Hepatocyte (in vitro differentiated cells): ENCODE results near the gene SUMF2. TPM values are rescaled to one million over a fixed set of nuclear protein-coding genes. Genes with fewer than 3 reads are reported as not detected.
A peak's percentile ranks its signal among the peaks of the same experiment; 100 is the strongest.
"Not testable (repeated sequence)": the region's sequence is repeated elsewhere in the genome, so short reads cannot be mapped to it uniquely, and the experiment has no call there.

ENCODE experiments used
- DNase-seq: peaks from one replicate; pipeline ENCODE4 v3.0.0-alpha.2; 2016; ENCODE audit warnings: low spot score
- H2AFZ ChIP-seq: fragments of 200-600 bp; sonication (generic); 2 replicates; pipeline ENCODE4 v1.6.0; 2016; ENCODE audit warnings: antibody characterized with exemption, mild to moderate bottlenecking
- H3K27ac ChIP-seq: fragments of 200-600 bp; sonication (generic); 2 replicates; pipeline ENCODE4 v1.5.1; 2016; ENCODE audit warnings: mild to moderate bottlenecking
- H3K27me3 ChIP-seq: fragments of 200-600 bp; sonication (generic); 2 replicates; pipeline ENCODE4 v1.6.1; 2016
- H3K36me3 ChIP-seq: fragments of 200-600 bp; sonication (generic); replicated peaks from 2 replicates; pipeline ENCODE4 v1.5.1; 2016; ENCODE audit warnings: low read depth; ENCODE audit not compliant: insufficient read depth
- H3K4me1 ChIP-seq: fragments of 200-600 bp; sonication (generic); 2 replicates; pipeline ENCODE4 v1.5.1; 2016; ENCODE audit warnings: mild to moderate bottlenecking, moderate library complexity; ENCODE audit not compliant: insufficient read depth
- H3K4me2 ChIP-seq: fragments of 200-600 bp; sonication (generic); 2 replicates; pipeline ENCODE4 v1.6.0; 2016
- H3K4me3 ChIP-seq: fragments of 200-600 bp; sonication (generic); 2 replicates; pipeline ENCODE4 v1.5.1; 2016; ENCODE audit warnings: mild to moderate bottlenecking
- H3K79me2 ChIP-seq: fragments of 200-600 bp; sonication (generic); 2 replicates; pipeline ENCODE4 v1.6.0; 2017; ENCODE audit warnings: mild to moderate bottlenecking
- H3K9me2 ChIP-seq: fragments of 200-600 bp; sonication (generic); replicated peaks from 2 replicates; pipeline ENCODE4 v1.6.0; 2017; ENCODE audit warnings: mild to moderate bottlenecking; ENCODE audit not compliant: insufficient read depth
- H3K9me3 ChIP-seq: fragments of 200-600 bp; sonication (generic); 2 replicates; pipeline ENCODE4 v1.5.1; 2016; ENCODE audit warnings: low read depth, mild to moderate bottlenecking
- H4K20me1 ChIP-seq: fragments of 200-600 bp; sonication (generic); 2 replicates; pipeline ENCODE4 v1.6.0; 2016; ENCODE audit warnings: mild to moderate bottlenecking; ENCODE audit not compliant: insufficient read depth, poor library complexity, severe bottlenecking
- EZH2 ChIP-seq: fragments of 200-600 bp; sonication (generic); IDR thresholded peaks from 2 replicates; pipeline ENCODE4 v1.6.1; 2016; ENCODE audit warnings: antibody characterized with exemption, mild to moderate bottlenecking, borderline replicate concordance
- EZH2phosphoT487 ChIP-seq: fragments of 200-600 bp; sonication (generic); IDR thresholded peaks from one replicate; pipeline ENCODE4 v1.6.1; 2018; ENCODE audit warnings: antibody characterized with exemption, mild to moderate bottlenecking, low read depth, moderate library complexity; ENCODE audit not compliant: unreplicated experiment, severe bottlenecking
- WGBS: methylation state at CpG from one replicate; pipeline ENCODE4 v1.1.6; 2016; ENCODE audit warnings: low lambda C conversion rate; ENCODE audit errors: missing lambda C conversion rate; 5-methylcytosine and 5-hydroxymethylcytosine counted together
- polyA plus RNA-seq: library from polyadenylated mRNA; unstranded; fragments of >200 nt; fragmentation: Nextera tagmentation; extraction: Ambion mirVana; gene quantifications from 2 replicates; pipeline ENCODE4 v1.2.1, GENCODE V29; 2016
- total RNA-seq: library from RNA; depleted of rRNA; stranded (reverse); fragments of >200 nt; gene quantifications from 2 replicates; pipeline ENCODE4 v1.2.3, GENCODE V29; 2014
- TF ChIP-seq, protein P1 (sequence below): fragments of 200-600 bp; sonication (generic); IDR thresholded peaks from 2 replicates; pipeline ENCODE4 v1.5.1; 2016; ENCODE audit warnings: antibody characterized with exemption, mild to moderate bottlenecking; ENCODE audit not compliant: poor library complexity

SUMF2 gene
- total and polyA plus RNA-seq, 2 experiments from 2014 or later, result 161 to 181 TPM

DNA sequence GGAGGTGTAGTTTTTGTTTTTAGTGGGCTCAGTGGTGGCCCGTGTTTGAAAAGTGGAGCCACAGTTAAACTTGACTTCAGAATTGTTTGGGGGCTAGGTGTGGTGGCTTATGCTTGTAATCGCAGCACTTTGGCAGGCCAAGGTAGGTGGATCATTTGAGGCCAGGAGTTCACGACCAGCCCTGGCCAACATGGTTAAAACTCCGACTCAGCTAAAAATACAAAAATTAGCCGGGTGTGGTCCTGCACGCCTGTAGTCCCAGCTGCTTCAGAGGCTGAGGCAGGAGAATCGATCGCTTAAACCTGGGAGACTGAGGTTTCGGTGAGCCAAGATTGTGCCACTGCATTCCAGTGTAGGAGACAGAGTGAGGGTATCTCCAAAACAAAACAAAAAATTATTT is 10.7 kb upstream of the SUMF2 start:
- Histone ChIP-seq H2AFZ (no peak overlapping the region), H3K79me2 (peaks cover 70% of the 10 kb centered on the region), H4K20me1 (no peaks in the 10 kb centered on the region), H3K27me3 (no peaks in the 10 kb centered on the region), H3K36me3 (peaks cover 10% of the 10 kb centered on the region), H3K9me2 (no peaks in the 10 kb centered on the region), H3K27ac (peak overlapping the region; percentile 96), H3K4me1 (peaks cover 21% of the 10 kb centered on the region), H3K4me2 (peak overlapping the region; percentile 90), H3K4me3 (no peak overlapping the region), H3K9me3 (no peaks in the 10 kb centered on the region)
- WGBS, result 87% methylated on average over 9 of the region's 9 CpGs
- no peak for DNase-seq
- TF ChIP-seq EZH2 (no peak), EZH2phosphoT487 (no peak)
- TF ChIP-seq, protein P1, sequence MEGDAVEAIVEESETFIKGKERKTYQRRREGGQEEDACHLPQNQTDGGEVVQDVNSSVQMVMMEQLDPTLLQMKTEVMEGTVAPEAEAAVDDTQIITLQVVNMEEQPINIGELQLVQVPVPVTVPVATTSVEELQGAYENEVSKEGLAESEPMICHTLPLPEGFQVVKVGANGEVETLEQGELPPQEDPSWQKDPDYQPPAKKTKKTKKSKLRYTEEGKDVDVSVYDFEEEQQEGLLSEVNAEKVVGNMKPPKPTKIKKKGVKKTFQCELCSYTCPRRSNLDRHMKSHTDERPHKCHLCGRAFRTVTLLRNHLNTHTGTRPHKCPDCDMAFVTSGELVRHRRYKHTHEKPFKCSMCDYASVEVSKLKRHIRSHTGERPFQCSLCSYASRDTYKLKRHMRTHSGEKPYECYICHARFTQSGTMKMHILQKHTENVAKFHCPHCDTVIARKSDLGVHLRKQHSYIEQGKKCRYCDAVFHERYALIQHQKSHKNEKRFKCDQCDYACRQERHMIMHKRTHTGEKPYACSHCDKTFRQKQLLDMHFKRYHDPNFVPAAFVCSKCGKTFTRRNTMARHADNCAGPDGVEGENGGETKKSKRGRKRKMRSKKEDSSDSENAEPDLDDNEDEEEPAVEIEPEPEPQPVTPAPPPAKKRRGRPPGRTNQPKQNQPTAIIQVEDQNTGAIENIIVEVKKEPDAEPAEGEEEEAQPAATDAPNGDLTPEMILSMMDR, result no peak

GRCh38 chr7:56053993-56054392 is 10.1 kb upstream of the SUMF2 start:
- no peak for DNase-seq
- peaks cover 70% of the 10 kb centered on the region for H3K79me2 ChIP-seq
- peak overlapping the region; percentile 90 for H3K4me2 ChIP-seq
- H3K27me3 ChIP-seq, result no peaks in the 10 kb centered on the region
- peaks cover 17% of the 10 kb centered on the region for H3K4me1 ChIP-seq
- no peak overlapping the region for H2AFZ ChIP-seq
- no peaks in the 10 kb centered on the region for H3K9me3 ChIP-seq
- WGBS, result 91% methylated on average over 2 of the region's 2 CpGs
- H3K4me3 ChIP-seq, result no peak overlapping the region
- H3K9me2 ChIP-seq, result no peaks in the 10 kb centered on the region
- no peak for TF ChIP-seq EZH2phosphoT487
- TF ChIP-seq, protein P1, result no peak
- H3K27ac ChIP-seq, result no peak overlapping the region
- peaks cover 10% of the 10 kb centered on the region for H3K36me3 ChIP-seq
- no peaks in the 10 kb centered on the region for H4K20me1 ChIP-seq

DNA sequence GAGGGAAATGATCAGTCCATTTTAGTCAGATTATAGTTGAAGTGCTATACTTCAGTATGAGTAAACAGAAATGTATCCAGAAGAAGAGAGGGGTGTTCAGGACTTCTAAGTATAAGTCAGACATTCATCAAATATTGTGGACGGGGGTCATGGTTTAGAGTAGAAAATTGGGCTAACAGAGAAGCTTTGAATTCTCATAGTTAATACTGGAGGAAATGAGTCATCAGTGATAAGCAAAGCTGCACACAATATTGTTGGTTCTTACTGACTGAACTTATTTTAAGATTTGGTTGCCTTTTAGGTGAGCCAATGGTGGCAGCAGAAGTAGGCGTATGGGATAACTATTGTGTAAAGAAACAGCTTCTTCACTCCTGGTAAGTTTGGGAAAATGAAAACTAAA is 1.7 kb upstream of the SUMF2 start:
- no peak for DNase-seq
- TF ChIP-seq EZH2phosphoT487 (no peak), EZH2 (no peak)
- TF ChIP-seq, protein P1, result no peak
- Histone ChIP-seq H3K36me3 (peaks cover 6% of the 10 kb centered on the region), H2AFZ (no peak overlapping the region), H3K4me2 (peak overlapping the region; percentile 21), H4K20me1 (no peaks in the 10 kb centered on the region), H3K4me1 (peaks cover 7% of the 10 kb centered on the region), H3K9me2 (no peaks in the 10 kb centered on the region), H3K9me3 (no peaks in the 10 kb centered on the region), H3K27me3 (no peaks in the 10 kb centered on the region), H3K4me3 (no peak overlapping the region), H3K79me2 (peaks cover 21% of the 10 kb centered on the region), H3K27ac (peak overlapping the region; percentile 93)
- 68% methylated on average over 2 of the region's 2 CpGs for WGBS

DNA sequence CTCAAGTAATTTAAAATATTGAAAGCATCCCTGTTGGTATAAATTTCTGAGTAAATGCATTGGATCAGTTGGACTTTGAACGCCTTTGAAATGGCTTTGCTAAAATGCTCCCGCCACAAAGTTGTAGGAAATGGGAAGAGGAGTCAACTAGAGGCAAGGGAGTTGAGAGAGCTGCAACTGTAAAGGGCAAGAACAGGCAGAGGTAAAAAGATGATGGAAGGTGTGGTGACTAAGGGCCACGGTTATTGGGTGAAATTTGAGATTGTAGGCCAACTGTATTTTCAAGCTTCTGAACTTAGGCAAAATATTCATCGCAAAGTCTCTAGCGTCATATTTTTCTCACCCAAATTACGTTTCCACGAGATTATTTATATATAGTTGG is 595 bp upstream of the SUMF2 start:
- Histone ChIP-seq H3K79me2 (peaks cover 19% of the 10 kb centered on the region), H3K27me3 (no peaks in the 10 kb centered on the region), H3K9me2 (no peaks in the 10 kb centered on the region), H3K36me3 (no peaks in the 10 kb centered on the region), H4K20me1 (no peaks in the 10 kb centered on the region), H3K27ac (peak overlapping the region; percentile 93), H3K4me1 (peaks cover 7% of the 10 kb centered on the region), H3K4me3 (no peak overlapping the region), H3K4me2 (peak overlapping the region; percentile 83), H2AFZ (peak overlapping the region; percentile 18), H3K9me3 (no peaks in the 10 kb centered on the region)
- DNase-seq, result no peak
- TF ChIP-seq, protein P1, result no peak
- TF ChIP-seq EZH2 (no peak), EZH2phosphoT487 (no peak)
- 77% methylated on average over 7 of the region's 7 CpGs for WGBS

GRCh38 chr7:56066376-56066775 is 2.3 kb downstream of the SUMF2 start:
- not testable (repeated sequence) for H3K36me3 ChIP-seq, H3K9me2 ChIP-seq
- 97% methylated on average over 13 of the region's 13 CpGs for WGBS

More at GRCh38 chr7:56066376-56066775, 2.3 kb downstream of the SUMF2 start:
- peaks cover 19% of the 10 kb centered on the region for H3K79me2 ChIP-seq
- H3K27ac ChIP-seq, H3K27me3 ChIP-seq, H2AFZ ChIP-seq, H4K20me1 ChIP-seq, H3K4me3 ChIP-seq, H3K4me2 ChIP-seq, DNase-seq, H3K4me1 ChIP-seq, H3K9me3 ChIP-seq: not testable (repeated sequence)
